AG04449 (cell line): ENCODE measurements around the gene ATP7B.

Experiments used
- CTCF ChIA-PET: fragments of 350-600 bp; formaldehyde crosslinking; extraction: SDS; loops from one replicate; lab custom pipeline; 2021; ENCODE audit warnings: antibody characterized with exemption; lab: Yijun Ruan, JAX
- POLR2A ChIA-PET: fragments of 400-600, 350-600 bp; formaldehyde crosslinking; extraction: SDS; loops from one replicate; lab custom pipeline; 2020; ENCODE audit warnings: antibody characterized with exemption, inconsistent platforms; lab: Yijun Ruan, JAX
- DNase-seq: peaks from one replicate; pipeline ENCODE4 v3.0.0-alpha.2; 2010; ENCODE audit warnings: low read depth, low spot score
- H3K4me3 ChIP-seq: 2 replicates; pipeline ENCODE4 v1.5.1; 2011; ENCODE audit warnings: low read depth, mild to moderate bottlenecking, control low read depth, low read length
- CTCF ChIP-seq: IDR thresholded peaks from one replicate; pipeline ENCODE4 v1.5.1; 2011; ENCODE audit warnings: mild to moderate bottlenecking, moderate library complexity, low read length, control low read depth, inconsistent platforms; ENCODE audit not compliant: insufficient read depth; ENCODE audit errors: missing control alignments

ATP7B gene

GRCh38 chr13:51921790-51922740 is 89.2 kb downstream of the ATP7B start:
- no peak for TF ChIP-seq CTCF
- ChIA-PET CTCF (interaction anchor here (0.7 to 1.6 kb wide), 2 partner anchors 29 to 207 kb away, joined by 4 read pairs; no protein-coding TSS in a partner anchor), POLR2A (no interaction called here)

GRCh38 chr13:51920786-51921185 is 90.5 kb downstream of the ATP7B start:
- H3K4me3 ChIP-seq, result no peak overlapping the region
- no peak for TF ChIP-seq CTCF
- ChIA-PET POLR2A (no interaction called here), CTCF (no interaction called here)
- DNase-seq, result no peak

More at GRCh38 chr13:51921790-51922740, 89.2 kb downstream of the ATP7B start:
- H3K4me3 ChIP-seq, result no peak overlapping the region
- no peak for DNase-seq

GRCh38 chr13:51920267-51920666 is 91.0 kb downstream of the ATP7B start:
- DNase-seq, result no peak
- POLR2A ChIA-PET, result no interaction called here
- H3K4me3 ChIP-seq, result no peak overlapping the region
- no peak for TF ChIP-seq CTCF
- CTCF ChIA-PET, result interaction anchor here (1.5 kb wide), 1 partner anchor 24 kb away, joined by 5 read pairs; no protein-coding TSS in a partner anchor

GRCh38 chr13:51919531-51919930 is 91.7 kb downstream of the ATP7B start:
- TF ChIP-seq CTCF, result no peak
- ChIA-PET CTCF (interaction anchor here (0.7 to 1.5 kb wide), 2 partner anchors 24 to 282 kb away, joined by 3 to 5 read pairs; no protein-coding TSS in a partner anchor), POLR2A (no interaction called here)
- H3K4me3 ChIP-seq, result no peak overlapping the region
- DNase-seq, result no peak

GRCh38 chr13:51916962-51917361 is 94.3 kb downstream of the ATP7B start:
- TF ChIP-seq CTCF, result no peak
- no peak for DNase-seq
- ChIA-PET POLR2A (no interaction called here), CTCF (interaction anchor here (1.0 to 1.5 kb wide), 2 partner anchors 13 to 21 kb away, joined by 3 read pairs; no protein-coding TSS in a partner anchor)
- H3K4me3 ChIP-seq, result no peak overlapping the region

GRCh38 chr13:51916051-51916818 is 95.0 kb downstream of the ATP7B start:
- POLR2A ChIA-PET, result no interaction called here
- CTCF ChIA-PET, result interaction anchor here (1.5 kb wide), 1 partner anchor 12 kb away, joined by 3 read pairs; no protein-coding TSS in a partner anchor
- no peak overlapping the region for H3K4me3 ChIP-seq
- no peak for DNase-seq
- TF ChIP-seq CTCF, result no peak
